ENCODE data around the gene SLC6A15. TPM values are rescaled to one million over a fixed set of nuclear protein-coding genes. Genes with fewer than 3 reads are reported as not detected.

Gene SLC6A15
- total and polyA plus RNA-seq, 9 of the 15 experiments (the other 6 are each of a cell fraction or from before 2014, with no cell fraction given) = not detected

DNA sequence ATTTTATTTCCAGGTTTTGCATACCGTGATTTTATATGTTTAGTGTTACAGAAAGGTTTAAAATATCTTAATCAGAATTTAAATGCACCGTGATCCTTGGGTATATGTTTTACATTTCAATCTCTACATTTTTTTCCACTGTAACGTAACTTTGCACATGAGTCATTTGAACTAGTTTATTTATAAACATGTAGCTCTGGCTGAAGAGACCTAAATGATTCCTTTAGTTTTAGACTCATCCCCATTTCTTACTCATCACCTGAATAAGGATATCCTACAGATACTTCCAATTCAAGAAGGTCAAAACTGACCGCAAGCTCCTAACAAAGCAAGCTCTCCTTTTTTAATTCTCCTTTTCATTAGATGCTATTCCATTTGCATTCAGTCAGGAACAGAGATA lies 42.7 kb upstream of the SLC6A15 start (continued):
- TF ChIP-seq, protein P1, sequence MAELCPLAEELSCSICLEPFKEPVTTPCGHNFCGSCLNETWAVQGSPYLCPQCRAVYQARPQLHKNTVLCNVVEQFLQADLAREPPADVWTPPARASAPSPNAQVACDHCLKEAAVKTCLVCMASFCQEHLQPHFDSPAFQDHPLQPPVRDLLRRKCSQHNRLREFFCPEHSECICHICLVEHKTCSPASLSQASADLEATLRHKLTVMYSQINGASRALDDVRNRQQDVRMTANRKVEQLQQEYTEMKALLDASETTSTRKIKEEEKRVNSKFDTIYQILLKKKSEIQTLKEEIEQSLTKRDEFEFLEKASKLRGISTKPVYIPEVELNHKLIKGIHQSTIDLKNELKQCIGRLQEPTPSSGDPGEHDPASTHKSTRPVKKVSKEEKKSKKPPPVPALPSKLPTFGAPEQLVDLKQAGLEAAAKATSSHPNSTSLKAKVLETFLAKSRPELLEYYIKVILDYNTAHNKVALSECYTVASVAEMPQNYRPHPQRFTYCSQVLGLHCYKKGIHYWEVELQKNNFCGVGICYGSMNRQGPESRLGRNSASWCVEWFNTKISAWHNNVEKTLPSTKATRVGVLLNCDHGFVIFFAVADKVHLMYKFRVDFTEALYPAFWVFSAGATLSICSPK (IDR thresholded peaks at IDR 0.05; ENCODE audit: borderline replicate concordance) = no peak
- TF ChIP-seq, protein P2, sequence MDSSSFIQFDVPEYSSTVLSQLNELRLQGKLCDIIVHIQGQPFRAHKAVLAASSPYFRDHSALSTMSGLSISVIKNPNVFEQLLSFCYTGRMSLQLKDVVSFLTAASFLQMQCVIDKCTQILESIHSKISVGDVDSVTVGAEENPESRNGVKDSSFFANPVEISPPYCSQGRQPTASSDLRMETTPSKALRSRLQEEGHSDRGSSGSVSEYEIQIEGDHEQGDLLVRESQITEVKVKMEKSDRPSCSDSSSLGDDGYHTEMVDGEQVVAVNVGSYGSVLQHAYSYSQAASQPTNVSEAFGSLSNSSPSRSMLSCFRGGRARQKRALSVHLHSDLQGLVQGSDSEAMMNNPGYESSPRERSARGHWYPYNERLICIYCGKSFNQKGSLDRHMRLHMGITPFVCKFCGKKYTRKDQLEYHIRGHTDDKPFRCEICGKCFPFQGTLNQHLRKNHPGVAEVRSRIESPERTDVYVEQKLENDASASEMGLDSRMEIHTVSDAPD (CRISPR knock-in tag; IDR thresholded peaks at IDR 0.05) = no peak
- TF ChIP-seq ZNF140 (CRISPR knock-in tag; IDR thresholded peaks at IDR 0.05) = no peak

DNA sequence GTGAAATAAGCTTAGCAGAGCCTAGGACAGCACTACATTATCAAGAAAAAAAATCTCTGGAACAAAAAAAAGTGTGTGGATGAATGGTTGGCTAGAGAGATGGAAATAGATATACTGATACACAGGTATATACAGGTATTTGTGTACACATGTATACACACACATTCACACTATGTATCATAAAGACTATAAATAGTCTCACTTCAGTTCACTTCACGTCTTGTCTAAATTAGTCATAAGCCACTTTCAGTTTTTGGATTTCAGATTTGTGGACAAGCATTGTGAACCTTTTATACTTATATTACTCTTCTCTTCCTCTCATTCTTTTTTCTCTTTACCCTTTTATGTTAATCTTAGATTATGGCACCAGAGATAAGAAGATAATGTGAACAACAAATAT lies 41.8 kb upstream of the SLC6A15 start:
- H3K79me2 ChIP-seq (ENCODE audit: control insufficient read depth, insufficient read depth, low read length) = no peaks in the 10 kb centered on the region
- H3K4me1 ChIP-seq (replicated peaks in 1 of 2; ENCODE audit: control insufficient read depth in 2 of 2, insufficient read depth in 2 of 2, low read length in 2 of 2) = no peaks in the 10 kb centered on the region
- no peak overlapping the region for H3K4me3 ChIP-seq
- H2AFZ ChIP-seq (ENCODE audit: low read depth, low read length) = no peak overlapping the region
- no peak overlapping the region for H3K27ac ChIP-seq (ENCODE audit: extremely low read depth, low read depth, low read length)
- 5% methylated on average over 1 of the region's 1 CpG for WGBS (ENCODE audit: insufficient coverage, low coverage, missing lambda C conversion rate)
- in situ Hi-C loops (cut with MboI) (no loop called here), intact Hi-C loops (cut with micrococcal nuclease) (no loop called here)
- ATAC-seq = no peak
- no peak overlapping the region for H3K9ac ChIP-seq (ENCODE audit: insufficient read depth in 1 of 2, low read depth in 2 of 2, low read length in 2 of 2)
- POLR2A ChIA-PET = no interaction called here
- H3K4me2 ChIP-seq (ENCODE audit: insufficient read depth, low read length) = no peak overlapping the region
- H3K9me3 ChIP-seq (replicated peaks; ENCODE audit: control insufficient read depth, insufficient read depth, low read depth, low read length) = no peaks in the 10 kb centered on the region
- DNase-seq (ENCODE audit: extremely low read depth in 1 of 4, low spot score in 3 of 4) = no peak
- no peaks in the 10 kb centered on the region for H3K9me1 ChIP-seq (ENCODE audit: control insufficient read depth, insufficient read depth, low read length)
- H3K27me3 ChIP-seq (ENCODE audit: control insufficient read depth in 2 of 2, insufficient read depth in 2 of 2, low read length in 2 of 2) = no peaks in the 10 kb centered on the region
- BruUV-seq (replicated peaks) = no TSS peak
- H3K36me3 ChIP-seq (ENCODE audit: control insufficient read depth, insufficient read depth, low read length) = no peaks in the 10 kb centered on the region
- no peak for FAIRE-seq
- H4K20me1 ChIP-seq (replicated peaks; ENCODE audit: control insufficient read depth, insufficient read depth, low read length) = no peaks in the 10 kb centered on the region
- CTCF ChIA-PET (ENCODE audit: low intra/inter-chr PET ratio) = no interaction called here
- TF ChIP-seq, protein P3, sequence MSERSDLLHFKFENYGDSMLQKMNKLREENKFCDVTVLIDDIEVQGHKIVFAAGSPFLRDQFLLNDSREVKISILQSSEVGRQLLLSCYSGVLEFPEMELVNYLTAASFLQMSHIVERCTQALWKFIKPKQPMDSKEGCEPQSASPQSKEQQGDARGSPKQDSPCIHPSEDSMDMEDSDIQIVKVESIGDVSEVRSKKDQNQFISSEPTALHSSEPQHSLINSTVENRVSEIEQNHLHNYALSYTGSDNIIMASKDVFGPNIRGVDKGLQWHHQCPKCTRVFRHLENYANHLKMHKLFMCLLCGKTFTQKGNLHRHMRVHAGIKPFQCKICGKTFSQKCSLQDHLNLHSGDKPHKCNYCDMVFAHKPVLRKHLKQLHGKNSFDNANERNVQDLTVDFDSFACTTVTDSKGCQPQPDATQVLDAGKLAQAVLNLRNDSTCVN (CRISPR knock-in tag; IDR thresholded peaks at IDR 0.05) = no peak
- TF ChIP-seq, protein P4, sequence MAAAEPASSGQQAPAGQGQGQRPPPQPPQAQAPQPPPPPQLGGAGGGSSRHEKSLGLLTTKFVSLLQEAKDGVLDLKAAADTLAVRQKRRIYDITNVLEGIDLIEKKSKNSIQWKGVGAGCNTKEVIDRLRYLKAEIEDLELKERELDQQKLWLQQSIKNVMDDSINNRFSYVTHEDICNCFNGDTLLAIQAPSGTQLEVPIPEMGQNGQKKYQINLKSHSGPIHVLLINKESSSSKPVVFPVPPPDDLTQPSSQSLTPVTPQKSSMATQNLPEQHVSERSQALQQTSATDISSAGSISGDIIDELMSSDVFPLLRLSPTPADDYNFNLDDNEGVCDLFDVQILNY (CRISPR knock-in tag; IDR thresholded peaks at IDR 0.05) = no peak
- TF ChIP-seq HNRNPK (IDR thresholded peaks at IDR 0.05; ENCODE audit: low read depth, low read length, poor library complexity, severe bottlenecking) (no peak), POLR2G (IDR thresholded peaks at IDR 0.05; ENCODE audit: low read depth, low read length) (no peak), BCOR (IDR thresholded peaks at IDR 0.05) (no peak), DIDO1 (tag; IDR thresholded peaks at IDR 0.05; ENCODE audit: low read depth) (no peak), CREB1 (IDR thresholded peaks at IDR 0.05) (no peak), CREB1 (CRISPR knock-in tag; IDR thresholded peaks at IDR 0.05) (no peak), TRIM24 (IDR thresholded peaks at IDR 0.05) (no peak)
- TF ChIP-seq, protein P5, sequence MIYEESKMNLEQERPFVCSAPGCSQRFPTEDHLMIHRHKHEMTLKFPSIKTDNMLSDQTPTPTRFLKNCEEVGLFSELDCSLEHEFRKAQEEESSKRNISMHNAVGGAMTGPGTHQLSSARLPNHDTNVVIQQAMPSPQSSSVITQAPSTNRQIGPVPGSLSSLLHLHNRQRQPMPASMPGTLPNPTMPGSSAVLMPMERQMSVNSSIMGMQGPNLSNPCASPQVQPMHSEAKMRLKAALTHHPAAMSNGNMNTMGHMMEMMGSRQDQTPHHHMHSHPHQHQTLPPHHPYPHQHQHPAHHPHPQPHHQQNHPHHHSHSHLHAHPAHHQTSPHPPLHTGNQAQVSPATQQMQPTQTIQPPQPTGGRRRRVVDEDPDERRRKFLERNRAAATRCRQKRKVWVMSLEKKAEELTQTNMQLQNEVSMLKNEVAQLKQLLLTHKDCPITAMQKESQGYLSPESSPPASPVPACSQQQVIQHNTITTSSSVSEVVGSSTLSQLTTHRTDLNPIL (CRISPR knock-in tag; IDR thresholded peaks at IDR 0.05) = no peak
- TF ChIP-seq, protein P6, sequence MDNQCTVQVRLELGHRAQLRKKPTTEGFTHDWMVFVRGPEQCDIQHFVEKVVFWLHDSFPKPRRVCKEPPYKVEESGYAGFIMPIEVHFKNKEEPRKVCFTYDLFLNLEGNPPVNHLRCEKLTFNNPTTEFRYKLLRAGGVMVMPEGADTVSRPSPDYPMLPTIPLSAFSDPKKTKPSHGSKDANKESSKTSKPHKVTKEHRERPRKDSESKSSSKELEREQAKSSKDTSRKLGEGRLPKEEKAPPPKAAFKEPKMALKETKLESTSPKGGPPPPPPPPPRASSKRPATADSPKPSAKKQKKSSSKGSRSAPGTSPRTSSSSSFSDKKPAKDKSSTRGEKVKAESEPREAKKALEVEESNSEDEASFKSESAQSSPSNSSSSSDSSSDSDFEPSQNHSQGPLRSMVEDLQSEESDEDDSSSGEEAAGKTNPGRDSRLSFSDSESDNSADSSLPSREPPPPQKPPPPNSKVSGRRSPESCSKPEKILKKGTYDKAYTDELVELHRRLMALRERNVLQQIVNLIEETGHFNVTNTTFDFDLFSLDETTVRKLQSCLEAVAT (IDR thresholded peaks at IDR 0.05) = no peak

Measured in K562 (cell line).